ENCODE results near the gene CDC45.

Gene CDC45

GRCh38 chr22:19516378-19517170 lies 36.9 kb downstream of the CDC45 start:
- DNase-seq: no peak

- no peak for DNase-seq
Measured at GRCh38 chr22:19517171-19517500, 37.4 kb downstream of the CDC45 start.

GRCh38 chr22:19517919-19518611 lies 38.3 kb downstream of the CDC45 start:
- DNase-seq: no peak

- no peak for DNase-seq
Measured at GRCh38 chr22:19518635-19519034, 38.9 kb downstream of the CDC45 start.

- DNase-seq: no peak
Measured at GRCh38 chr22:19519041-19519926, 39.6 kb downstream of the CDC45 start.

- no peak for DNase-seq
Measured at GRCh38 chr22:19520007-19520406, 40.3 kb downstream of the CDC45 start.

GRCh38 chr22:19520566-19521305 lies 41.0 kb downstream of the CDC45 start:
- no peak for DNase-seq

GRCh38 chr22:19522190-19522880 lies 42.6 kb downstream of the CDC45 start:
- DNase-seq: no peak

- no peak for DNase-seq
Measured at GRCh38 chr22:19522881-19523239, 43.1 kb downstream of the CDC45 start.

- DNase-seq: peak; percentile 12
Measured at GRCh38 chr22:19523240-19524169, 43.8 kb downstream of the CDC45 start.

- peak; percentile 11 for DNase-seq
Measured at GRCh38 chr22:19524170-19525115, 44.7 kb downstream of the CDC45 start, which contains the start of gene CLDN5. CLDN5 (minus strand) TSS chr22:19524410; CDS start chr22:19524255, 155 bp downstream.

GRCh38 chr22:19525116-19525660 lies 45.5 kb downstream of the CDC45 start:
- DNase-seq: no peak

GRCh38 chr22:19525666-19526065 lies 45.9 kb downstream of the CDC45 start:
- DNase-seq: no peak

- no peak for DNase-seq
Measured at GRCh38 chr22:19526076-19526701, 46.5 kb downstream of the CDC45 start.

GRCh38 chr22:19526702-19527111 lies 47.0 kb downstream of the CDC45 start:
- DNase-seq: no peak

- DNase-seq: no peak
Measured at GRCh38 chr22:19527321-19527721, 47.6 kb downstream of the CDC45 start.

GRCh38 chr22:19527861-19528417 lies 48.2 kb downstream of the CDC45 start:
- no peak for DNase-seq

- no peak for DNase-seq
Measured at GRCh38 chr22:19529811-19530210, 50.1 kb downstream of the CDC45 start.
